Trophoblast cell (in vitro differentiated cells and primary cell): ENCODE data around the gene TMBIM1.
"Not testable (repeated sequence)": the region's sequence is repeated elsewhere in the genome, so short reads cannot be mapped to it uniquely, and the experiment has no call there.

Experiments used
- DNase-seq, 2 donors: peaks; one replicate each; pipeline ENCODE4 v3.0.0-alpha.2; 2016
- H2AFZ ChIP-seq: 2 replicates; pipeline ENCODE4 v1.6.1; 2013; ENCODE audit warnings: low read length, moderate library complexity, mild to moderate bottlenecking; ENCODE audit not compliant: insufficient read depth, poor library complexity
- H2AK5ac ChIP-seq: 2 replicates; pipeline ENCODE4 v1.6.1; 2013; ENCODE audit warnings: mild to moderate bottlenecking, low read length
- H2BK120ac ChIP-seq: 2 replicates; pipeline ENCODE4 v1.6.1; 2013; ENCODE audit warnings: low read length, mild to moderate bottlenecking, moderate library complexity; ENCODE audit not compliant: insufficient read depth, poor library complexity
- H2BK12ac ChIP-seq: 2 replicates; pipeline ENCODE4 v1.6.1; 2013; ENCODE audit warnings: mild to moderate bottlenecking, low read length, moderate library complexity
- H2BK5ac ChIP-seq: 2 replicates; pipeline ENCODE4 v1.6.1; 2013; ENCODE audit warnings: low read length, low read depth, moderate library complexity, mild to moderate bottlenecking; ENCODE audit not compliant: poor library complexity
- H3K14ac ChIP-seq: 2 replicates; pipeline ENCODE4 v1.6.1; 2013; ENCODE audit warnings: mild to moderate bottlenecking, low read length
- H3K18ac ChIP-seq: 2 replicates; pipeline ENCODE4 v1.6.1; 2013; ENCODE audit warnings: mild to moderate bottlenecking, low read length
- H3K23ac ChIP-seq: 2 replicates; pipeline ENCODE4 v1.6.1; 2013; ENCODE audit warnings: low read length
- H3K27ac ChIP-seq: 2 replicates; pipeline ENCODE4 v1.5.1; 2013; ENCODE audit warnings: low read depth, mild to moderate bottlenecking, inconsistent platforms, low read length, moderate library complexity
- H3K27me3 ChIP-seq: 2 replicates; pipeline ENCODE4 v1.6.1; 2013; ENCODE audit warnings: inconsistent platforms, mild to moderate bottlenecking, low read length, moderate library complexity; ENCODE audit not compliant: insufficient read depth
- H3K36me3 ChIP-seq, 2 experiments: 1 replicate in 1 of 2; 2 replicates in 1 of 2; pipeline ENCODE4 v1.6.1; 2013; ENCODE audit warnings: low read length in 2 of 2, mild to moderate bottlenecking in 2 of 2, moderate library complexity in 1 of 2; ENCODE audit not compliant: insufficient read depth in 2 of 2, control insufficient read depth in 1 of 2
- H3K4ac ChIP-seq: 2 replicates; pipeline ENCODE4 v1.6.1; 2013; ENCODE audit warnings: low read depth, mild to moderate bottlenecking, low read length, moderate library complexity
- H3K4me1 ChIP-seq, 2 experiments: 1 replicate in 1 of 2; 2 replicates in 1 of 2; pipeline ENCODE4 v1.6.1; 2013; ENCODE audit warnings: low read length in 2 of 2, mild to moderate bottlenecking in 2 of 2, moderate library complexity in 1 of 2; ENCODE audit not compliant: insufficient read depth in 2 of 2, control insufficient read depth in 1 of 2
- H3K4me2 ChIP-seq: 2 replicates; pipeline ENCODE4 v1.6.1; 2013; ENCODE audit warnings: inconsistent platforms, mild to moderate bottlenecking, low read length, moderate library complexity
- H3K4me3 ChIP-seq: 2 replicates; pipeline ENCODE4 v1.5.1; 2013; ENCODE audit warnings: mild to moderate bottlenecking, low read depth, low read length, inconsistent platforms
- H3K79me1 ChIP-seq: one replicate; pipeline ENCODE4 v1.6.1; 2013; ENCODE audit warnings: low read length
- H3K79me2 ChIP-seq: 2 replicates; pipeline ENCODE4 v1.6.1; 2013; ENCODE audit warnings: low read length, mild to moderate bottlenecking; ENCODE audit not compliant: control insufficient read depth, insufficient read depth, poor library complexity
- H3K9ac ChIP-seq: 2 replicates; pipeline ENCODE4 v1.6.1; 2013; ENCODE audit warnings: mild to moderate bottlenecking, low read length
- H3K9me3 ChIP-seq: 2 replicates; pipeline ENCODE4 v1.6.1; 2013; ENCODE audit warnings: low read depth, mild to moderate bottlenecking, control low read depth, inconsistent platforms, low read length; ENCODE audit not compliant: insufficient read depth
- H4K12ac ChIP-seq: 2 replicates; pipeline ENCODE4 v1.6.1; 2013; ENCODE audit warnings: low read depth, mild to moderate bottlenecking, low read length, moderate library complexity
- H4K8ac ChIP-seq: 2 replicates; pipeline ENCODE4 v1.6.1; 2013; ENCODE audit warnings: low read depth, mild to moderate bottlenecking, low read length, moderate library complexity
- H4K91ac ChIP-seq: one replicate; pipeline ENCODE4 v1.6.1; 2013; ENCODE audit warnings: low read depth, mild to moderate bottlenecking, low read length, moderate library complexity
- WGBS: extraction: QIAGEN DNeasy Blood & Tissue Kit; methylation state at CpG from one replicate; pipeline ENCODE4 v1.1.7; 2013; ENCODE audit warnings: missing lambda C conversion rate; ENCODE audit not compliant: insufficient read length, insufficient coverage; ENCODE audit errors: extremely low coverage; 5-methylcytosine and 5-hydroxymethylcytosine counted together

The TMBIM1 gene

GRCh38 chr2:218315397-218315796 lies 23.1 kb upstream of the TMBIM1 start:
- Histone ChIP-seq H2AFZ (no peak overlapping the region), H3K4me3 (no peak overlapping the region), H3K4ac (no peak overlapping the region), H3K9ac (no peak overlapping the region), H2BK5ac (no peak overlapping the region), H2BK12ac (no peak overlapping the region), H3K4me2 (no peak overlapping the region), H2AK5ac (no peak overlapping the region), H3K79me2 (no peaks in the 10 kb centered on the region), H3K23ac (no peak overlapping the region), H4K91ac (no peak overlapping the region), H3K9me3 (no peaks in the 10 kb centered on the region), H3K18ac (no peak overlapping the region), H3K36me3 (no peaks in the 10 kb centered on the region), H3K14ac (no peak overlapping the region), H3K27ac (no peak overlapping the region), H3K27me3 (no peaks in the 10 kb centered on the region), H2BK120ac (no peak overlapping the region), H4K12ac (no peak overlapping the region), H4K8ac (no peak overlapping the region), H3K79me1 (peaks cover 5% of the 10 kb centered on the region), H3K4me1 (peaks cover 6 to 12% of the 10 kb centered on the region in 2 experiments)
- WGBS, result no CpG with 5 or more reads among the region's 8 CpGs
- peak in 1 of 2 donors; percentile 34 for DNase-seq

GRCh38 chr2:218314764-218315163 lies 22.5 kb upstream of the TMBIM1 start:
- H3K9ac ChIP-seq, H3K36me3 ChIP-seq, H3K27ac ChIP-seq, H3K4me3 ChIP-seq, H3K18ac ChIP-seq, H3K14ac ChIP-seq, H3K27me3 ChIP-seq, H2BK12ac ChIP-seq, H3K79me2 ChIP-seq, H4K12ac ChIP-seq, H3K4me2 ChIP-seq, H2AK5ac ChIP-seq, H3K4ac ChIP-seq, H2BK120ac ChIP-seq, DNase-seq, H3K23ac ChIP-seq, H4K8ac ChIP-seq, H2BK5ac ChIP-seq, H4K91ac ChIP-seq, H3K9me3 ChIP-seq, H3K79me1 ChIP-seq, H2AFZ ChIP-seq: not testable (repeated sequence)
- H3K4me1 ChIP-seq, result peaks cover 6 to 12% of the 10 kb centered on the region in 2 experiments
- no CpG with 5 or more reads among the region's 4 CpGs for WGBS

GRCh38 chr2:218313356-218313755 lies 21.1 kb upstream of the TMBIM1 start:
- DNase-seq, result no peak
- no peak overlapping the region for H3K27ac ChIP-seq
- H2AK5ac ChIP-seq, result no peak overlapping the region
- no peaks in the 10 kb centered on the region for H3K9me3 ChIP-seq
- no peak overlapping the region for H4K8ac ChIP-seq
- H3K23ac ChIP-seq, result no peak overlapping the region
- H3K4ac ChIP-seq, result no peak overlapping the region
- no peak overlapping the region for H2AFZ ChIP-seq
- H4K91ac ChIP-seq, result no peak overlapping the region
- H4K12ac ChIP-seq, result no peak overlapping the region
- H3K4me1 ChIP-seq, result peaks cover 6 to 12% of the 10 kb centered on the region in 2 experiments
- no peaks in the 10 kb centered on the region for H3K79me2 ChIP-seq
- WGBS, result no CpG with 5 or more reads among the region's 1 CpG
- H2BK5ac ChIP-seq, result no peak overlapping the region
- H3K18ac ChIP-seq, result no peak overlapping the region
- H3K36me3 ChIP-seq, result no peaks in the 10 kb centered on the region
- no peak overlapping the region for H3K4me2 ChIP-seq
- H2BK12ac ChIP-seq, result no peak overlapping the region
- H2BK120ac ChIP-seq, result no peak overlapping the region
- H3K14ac ChIP-seq, result no peak overlapping the region
- no peak overlapping the region for H3K4me3 ChIP-seq
- H3K27me3 ChIP-seq, result no peaks in the 10 kb centered on the region
- no peak overlapping the region for H3K9ac ChIP-seq
- H3K79me1 ChIP-seq, result peaks cover 5% of the 10 kb centered on the region

- Histone ChIP-seq H3K27ac (no peak overlapping the region), H2BK12ac (no peak overlapping the region), H3K23ac (no peak overlapping the region), H2BK120ac (no peak overlapping the region), H3K36me3 (no peaks in the 10 kb centered on the region), H2BK5ac (no peak overlapping the region), H3K9me3 (no peaks in the 10 kb centered on the region), H2AFZ (no peak overlapping the region), H3K4me2 (no peak overlapping the region), H2AK5ac (no peak overlapping the region), H4K8ac (no peak overlapping the region), H4K91ac (peak overlapping the region; percentile 21), H3K79me2 (no peaks in the 10 kb centered on the region), H3K4me3 (no peak overlapping the region), H3K27me3 (no peaks in the 10 kb centered on the region), H3K18ac (no peak overlapping the region), H3K79me1 (peaks cover 5% of the 10 kb centered on the region), H3K14ac (no peak overlapping the region), H3K9ac (no peak overlapping the region), H3K4me1 (peaks cover 6 to 9% of the 10 kb centered on the region in 2 experiments), H3K4ac (no peak overlapping the region), H4K12ac (no peak overlapping the region)
- no CpG with 5 or more reads among the region's 2 CpGs for WGBS
- DNase-seq, result peak in 1 of 2 donors; percentile 44
These were observed 20.0 kb upstream of the TMBIM1 start for GRCh38 chr2:218312267-218312756.
